ENCODE results near the gene PRM1.

Gene PRM1

GRCh38 chr16:11232302-11232851 is 48.8 kb downstream of the PRM1 start:
- Histone ChIP-seq H3K4me3 (ENCODE audit: low read depth in 1 of 2, low read length in 1 of 2) (no peak overlapping the region), H3K36me3 (no peaks in the 10 kb centered on the region), H3K27ac (no peak overlapping the region), H3K9me3 (no peaks in the 10 kb centered on the region), H3K4me1 (ENCODE audit: control insufficient read depth in 1 of 2, insufficient read depth in 1 of 2, low read depth in 1 of 2, low read length in 1 of 2) (peaks cover 18 to 22% of the 10 kb centered on the region in 2 experiments), H3K27me3 (peaks cover 10% of the 10 kb centered on the region)
- TF ChIP-seq CTCF (IDR thresholded peaks at IDR 0.05): no peak

GRCh38 chr16:11231367-11231970 is 49.7 kb downstream of the PRM1 start:
- no peaks in the 10 kb centered on the region for H3K9me3 ChIP-seq
- H3K27ac ChIP-seq: no peak overlapping the region
- TF ChIP-seq CTCF (IDR thresholded peaks at IDR 0.05): no peak
- peaks cover 10% of the 10 kb centered on the region for H3K27me3 ChIP-seq
- H3K36me3 ChIP-seq: no peaks in the 10 kb centered on the region
- H3K4me3 ChIP-seq (ENCODE audit: low read depth in 1 of 2, low read length in 1 of 2): no peak overlapping the region
- peaks cover 18 to 22% of the 10 kb centered on the region in 2 experiments for H3K4me1 ChIP-seq (ENCODE audit: control insufficient read depth in 1 of 2, insufficient read depth in 1 of 2, low read depth in 1 of 2, low read length in 1 of 2)
